Gastrocnemius medialis (tissue), 4 donors: ENCODE results near the gene CUZD1.

Source experiments
- CTCF ChIP-seq, 5 experiments: fragments of 450-650 bp in 3 of 5; fragments of 200-600 bp in 2 of 5; sonication (generic) in 2 of 5; IDR thresholded peaks in 4 of 5; conservative IDR thresholded peaks in 1 of 5; 1 replicate in 4 of 5; 2 replicates in 1 of 5; pipeline ENCODE4 v1.5.1; 2016 to 2019; ENCODE audit warnings: antibody characterized with exemption in 5 of 5, mild to moderate bottlenecking in 3 of 5, moderate library complexity in 3 of 5
- POLR2A ChIP-seq, 2 donors: fragments of 450-650 bp; IDR thresholded peaks; one replicate each; pipeline ENCODE4 v1.6.1; 2017; ENCODE audit warnings: antibody characterized with exemption in 2 of 2, mild to moderate bottlenecking in 2 of 2, moderate library complexity in 2 of 2

- no peak for TF ChIP-seq CTCF (IDR thresholded peaks at IDR 0.05 in 4 of 5, conservative IDR thresholded peaks at IDR 0.05 in 1 of 5)
- TF ChIP-seq POLR2A (IDR thresholded peaks at IDR 0.05): no peak
Measured at GRCh38 chr10:122827302-122827701, 18.4 kb downstream of the CUZD1 start.
